Ureter (tissue), 1 donor: ENCODE results near the gene MGAT5B. TPM values are rescaled to one million over a fixed set of nuclear protein-coding genes. Genes with fewer than 3 reads are reported as not detected.

ENCODE experiments used
- DNase-seq: peaks from one replicate; pipeline ENCODE4 v3.0.0-alpha.2; 2020; ENCODE audit warnings: low spot score
- total RNA-seq: library from RNA; stranded (reverse); gene quantifications from one replicate; pipeline ENCODE4 v1.2.4, GENCODE V29; 2023
- donor health status: DM: yes; HTN: yes; CAD: no.

MGAT5B gene
- total RNA-seq, 1 donor from 2014 or later: 1.7 TPM

GRCh38 chr17:76927577-76927976, 59.4 kb downstream of the MGAT5B start:
- DNase-seq: no peak

- DNase-seq: no peak
These were observed 59.8 kb downstream of the MGAT5B start for GRCh38 chr17:76927982-76928381.

DNA sequence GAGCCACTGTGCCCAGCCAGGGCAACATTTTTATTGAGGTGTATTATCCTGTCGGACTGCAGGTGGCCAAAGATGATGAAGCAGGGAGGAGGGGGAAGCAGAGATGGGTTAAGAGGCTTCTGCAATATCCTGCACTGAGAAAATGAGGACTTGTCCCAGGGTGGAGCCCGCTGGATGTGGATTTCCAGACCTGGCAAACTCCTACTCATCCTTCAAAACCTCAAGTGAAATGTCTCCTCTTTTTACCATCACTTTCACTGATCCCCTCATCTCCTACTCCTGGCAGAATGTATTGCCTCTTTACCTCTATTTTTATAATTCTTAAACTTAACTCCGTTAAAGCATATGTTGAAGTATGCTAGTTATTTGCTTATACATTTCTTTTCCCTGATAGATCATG, 60.9 kb downstream of the MGAT5B start:
- no peak for DNase-seq

DNA sequence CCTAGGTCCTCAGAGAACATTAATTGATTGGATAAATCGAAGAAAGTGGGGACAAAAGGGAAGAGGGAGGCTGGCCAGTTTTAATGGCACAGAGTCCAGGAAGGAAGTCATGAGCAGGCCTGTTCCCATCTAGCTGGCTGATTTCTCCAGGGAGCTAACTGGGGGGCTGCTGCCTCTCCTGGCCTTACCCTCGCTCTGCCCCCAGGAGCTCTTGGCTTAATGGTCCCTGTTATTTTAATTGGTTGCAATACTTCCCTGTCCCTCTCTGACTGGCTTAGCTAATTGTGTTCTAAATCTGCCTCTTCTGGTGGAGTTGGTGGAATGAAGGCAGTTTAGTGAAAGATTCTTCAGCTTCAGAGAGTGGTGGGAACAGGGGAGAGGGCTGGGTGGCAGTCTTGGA, 61.4 kb downstream of the MGAT5B start:
- no peak for DNase-seq

GRCh38 chr17:76930107-76930506, 61.9 kb downstream of the MGAT5B start:
- DNase-seq: no peak

DNA sequence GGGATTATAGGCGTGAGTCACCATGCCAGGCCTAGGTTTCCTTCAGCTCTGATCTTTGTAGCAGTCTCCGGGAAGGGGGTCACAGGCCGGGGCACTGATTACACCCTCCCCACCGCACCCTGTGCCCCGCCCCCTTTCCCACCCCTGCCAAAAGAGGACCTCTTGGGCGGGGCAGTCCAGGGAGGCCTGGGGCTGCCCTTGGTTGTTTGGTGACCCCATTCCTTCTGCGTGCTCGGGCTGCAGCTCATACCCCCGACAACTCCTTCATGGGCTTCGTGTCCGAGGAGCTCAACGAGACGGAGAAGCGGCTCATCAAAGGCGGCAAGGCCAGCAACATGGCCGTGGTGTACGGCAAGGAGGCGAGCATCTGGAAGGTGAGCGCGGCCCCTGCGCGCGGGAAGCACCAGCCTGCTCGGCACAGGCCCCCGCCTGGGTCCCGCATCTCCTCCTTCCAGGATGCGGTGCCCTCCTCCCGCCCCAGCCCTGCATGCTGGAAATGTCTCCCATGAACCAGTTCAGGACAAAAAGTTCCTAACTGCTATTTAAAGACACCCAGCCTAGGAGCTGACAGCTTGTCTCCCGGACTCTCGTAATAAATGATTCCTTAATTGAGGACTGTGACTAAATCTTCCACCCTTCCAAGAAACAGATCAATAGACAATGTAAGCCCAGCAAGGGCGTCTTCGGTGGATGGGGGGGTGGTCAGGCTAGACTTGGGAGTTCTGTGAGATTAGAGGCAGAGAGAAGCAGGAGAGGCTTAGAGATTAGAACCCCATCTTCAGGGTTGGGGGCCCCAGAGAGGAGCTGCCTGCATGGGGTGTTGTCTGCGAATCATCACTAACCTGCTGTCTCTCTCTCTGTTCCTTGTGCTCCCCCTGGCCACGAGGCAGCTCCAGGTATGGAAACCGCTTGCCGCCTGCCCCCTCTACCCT, 64.5 kb downstream of the MGAT5B start:
- no peak for DNase-seq

DNA sequence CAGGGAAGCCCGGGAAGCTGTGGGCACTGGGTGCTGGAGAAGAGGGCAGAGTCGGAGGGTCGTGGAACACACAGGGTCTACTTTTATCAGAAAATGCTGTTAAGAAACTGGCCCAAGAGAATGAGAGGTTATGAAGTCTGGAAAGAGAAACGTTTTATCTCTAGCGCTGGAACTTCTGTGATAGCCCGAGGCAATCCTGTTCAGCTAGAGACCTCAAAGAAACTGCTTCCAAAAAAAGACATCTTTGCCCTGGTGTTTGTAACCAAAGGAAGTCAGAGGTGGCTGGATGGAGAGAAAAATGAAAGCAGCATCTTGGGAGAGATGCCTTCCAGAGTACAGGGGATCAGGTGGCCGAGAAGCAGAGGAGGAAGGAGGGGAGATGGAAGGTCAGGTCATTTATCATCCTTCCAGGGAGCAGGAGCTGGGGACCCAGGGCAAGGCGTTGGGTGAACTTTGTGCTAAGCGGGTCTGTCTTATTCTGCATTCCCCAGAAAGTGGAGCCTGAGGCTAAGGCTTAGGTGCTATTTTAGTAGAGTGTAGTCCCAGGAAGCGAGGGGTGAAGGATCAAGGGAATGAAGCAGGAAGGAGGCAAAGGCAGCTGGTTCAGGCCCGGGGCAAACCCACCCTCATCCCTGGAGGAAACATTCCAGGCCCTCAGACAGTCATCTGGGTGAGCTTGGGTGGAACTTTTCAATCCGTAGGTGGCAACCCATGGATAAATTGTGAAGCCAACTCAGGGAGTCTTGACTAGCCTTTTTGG, 66.5 kb downstream of the MGAT5B start:
- no peak for DNase-seq

GRCh38 chr17:76935331-76935730, 67.1 kb downstream of the MGAT5B start:
- DNase-seq: no peak

DNA sequence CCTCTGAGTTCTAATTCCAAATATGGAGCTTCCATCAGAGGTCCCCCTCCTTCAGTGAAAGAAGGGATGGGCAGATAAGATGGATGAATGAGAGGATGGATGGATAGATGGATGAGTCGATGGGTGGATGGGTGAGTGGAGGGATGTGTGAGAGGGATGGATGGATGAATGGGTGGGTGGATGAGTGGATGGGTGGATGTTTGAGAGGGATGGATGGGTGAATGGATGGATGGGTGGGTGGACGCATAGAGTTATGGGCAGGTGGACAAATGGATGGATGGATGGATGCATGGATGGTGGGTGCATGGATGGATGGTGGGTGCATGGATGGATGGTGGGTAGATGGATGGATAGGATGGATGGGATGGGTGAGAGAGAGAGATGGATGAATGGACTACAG, 69.0 kb downstream of the MGAT5B start:
- DNase-seq: no peak

DNA sequence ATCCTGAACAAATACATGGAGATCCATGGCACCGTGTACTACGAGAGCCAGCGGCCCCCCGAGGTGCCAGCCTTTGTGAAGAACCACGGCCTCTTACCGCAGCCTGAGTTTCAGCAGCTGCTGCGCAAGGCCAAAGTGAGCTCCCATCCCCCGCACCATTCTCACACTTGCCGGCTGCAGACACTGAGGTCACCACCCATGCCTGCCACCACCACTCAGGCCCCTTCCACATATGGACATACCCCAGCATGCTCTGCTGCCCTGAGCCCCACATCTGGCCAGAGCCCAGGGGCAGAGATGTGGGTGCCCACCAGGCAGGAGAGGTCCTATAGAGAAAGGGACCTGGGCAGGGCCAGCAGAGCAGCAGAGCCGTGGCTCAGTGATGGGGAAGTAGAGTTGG, 69.8 kb downstream of the MGAT5B start:
- no peak for DNase-seq

- DNase-seq: no peak
These were observed 72.1 kb downstream of the MGAT5B start for GRCh38 chr17:76940295-76940694.

DNA sequence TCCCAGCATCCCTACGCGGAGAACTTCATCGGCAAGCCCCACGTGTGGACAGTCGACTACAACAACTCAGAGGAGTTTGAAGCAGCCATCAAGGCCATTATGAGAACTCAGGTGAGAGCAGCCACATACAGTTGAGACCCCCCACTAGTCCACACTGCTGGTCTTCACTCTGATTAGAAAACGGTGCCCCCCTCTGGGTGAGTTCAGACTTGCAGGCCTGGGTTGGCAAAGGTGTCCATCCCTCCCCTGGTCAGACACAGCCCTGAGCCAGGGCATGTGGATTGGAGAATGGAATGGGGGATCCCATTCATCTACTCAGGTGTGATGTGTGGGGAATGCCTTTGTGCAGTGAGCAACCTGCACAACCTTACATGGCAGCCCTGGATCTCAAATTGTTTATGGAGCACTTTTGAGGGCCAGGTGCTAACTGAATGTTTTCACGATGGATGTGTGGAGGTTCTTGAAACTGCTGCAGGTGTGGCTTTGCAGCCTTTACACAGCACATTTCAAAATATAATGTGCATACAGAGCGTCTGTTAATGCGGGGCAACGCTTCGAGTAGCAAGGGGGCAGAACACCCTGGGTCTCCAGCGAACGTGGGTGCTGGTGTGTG, 72.6 kb downstream of the MGAT5B start:
- DNase-seq: no peak

DNA sequence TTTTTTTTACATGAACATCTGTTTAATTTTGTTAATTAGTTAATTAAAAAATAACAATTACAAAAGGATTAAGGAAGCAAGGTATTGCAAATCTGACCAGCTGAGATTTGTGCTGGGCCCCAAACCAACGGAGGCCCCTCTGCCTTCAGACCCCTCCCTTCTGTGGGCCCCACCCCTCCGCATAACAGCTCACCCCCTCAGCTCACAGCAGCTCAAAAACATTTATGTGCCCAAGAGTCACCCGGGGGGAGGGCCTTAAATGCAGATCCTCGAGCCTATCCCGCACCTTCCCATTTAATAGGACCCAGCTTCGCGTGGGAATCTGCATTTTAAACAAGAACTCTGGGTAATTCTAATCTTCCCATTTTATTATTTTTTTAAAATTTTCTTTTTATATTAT, 75.0 kb downstream of the MGAT5B start:
- DNase-seq: no peak

- no peak for DNase-seq
These were observed 75.6 kb downstream of the MGAT5B start for GRCh38 chr17:76943781-76944213.

DNA sequence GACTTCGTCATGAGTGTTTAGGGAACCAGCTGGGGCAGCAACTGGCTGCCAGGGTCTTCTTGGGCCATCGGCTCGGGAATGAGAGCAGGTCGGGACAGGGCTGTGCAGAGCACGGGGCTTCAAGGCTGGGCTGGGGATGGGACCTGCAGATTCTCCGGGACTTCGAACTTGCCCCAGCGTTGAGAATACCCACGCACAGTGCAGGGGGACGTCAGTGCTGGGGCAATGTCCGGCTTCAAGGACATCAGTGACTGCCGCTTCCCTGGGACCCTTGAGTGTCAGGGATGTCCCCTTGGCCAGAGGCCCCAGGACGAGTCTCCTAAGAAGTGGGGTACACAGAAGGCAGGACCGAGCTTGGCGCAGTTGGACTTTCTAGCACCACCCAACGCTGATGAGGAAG, 76.3 kb downstream of the MGAT5B start:
- no peak for DNase-seq

GRCh38 chr17:76946111-76946771, 78.0 kb downstream of the MGAT5B start:
- DNase-seq: no peak

- no peak for DNase-seq
These were observed 78.5 kb downstream of the MGAT5B start for GRCh38 chr17:76946772-76947135.

GRCh38 chr17:76947309-76947708, 79.1 kb downstream of the MGAT5B start:
- DNase-seq: no peak

- DNase-seq: no peak
These were observed 79.6 kb downstream of the MGAT5B start for GRCh38 chr17:76947771-76948170.

DNA sequence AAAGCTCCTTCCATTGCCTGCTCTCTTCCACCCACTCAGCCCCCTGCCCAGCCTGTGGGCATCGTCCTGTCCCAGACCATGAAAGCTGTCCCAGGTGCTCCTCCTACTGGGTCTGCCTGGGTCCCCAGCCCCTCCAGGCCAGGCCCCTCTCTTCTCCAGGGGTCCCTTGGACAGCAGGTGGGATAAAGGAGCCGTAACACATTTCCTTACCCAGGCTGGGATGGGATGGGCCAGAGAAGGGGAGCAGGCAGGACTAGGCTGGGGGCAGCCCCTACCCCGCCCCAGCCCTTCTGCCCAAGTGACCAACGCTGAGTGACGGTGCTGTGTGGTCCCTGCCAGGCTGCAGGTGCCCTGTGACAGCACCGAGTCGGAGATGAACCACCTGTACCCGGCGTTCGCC, 80.1 kb downstream of the MGAT5B start:
- no peak for DNase-seq

DNA sequence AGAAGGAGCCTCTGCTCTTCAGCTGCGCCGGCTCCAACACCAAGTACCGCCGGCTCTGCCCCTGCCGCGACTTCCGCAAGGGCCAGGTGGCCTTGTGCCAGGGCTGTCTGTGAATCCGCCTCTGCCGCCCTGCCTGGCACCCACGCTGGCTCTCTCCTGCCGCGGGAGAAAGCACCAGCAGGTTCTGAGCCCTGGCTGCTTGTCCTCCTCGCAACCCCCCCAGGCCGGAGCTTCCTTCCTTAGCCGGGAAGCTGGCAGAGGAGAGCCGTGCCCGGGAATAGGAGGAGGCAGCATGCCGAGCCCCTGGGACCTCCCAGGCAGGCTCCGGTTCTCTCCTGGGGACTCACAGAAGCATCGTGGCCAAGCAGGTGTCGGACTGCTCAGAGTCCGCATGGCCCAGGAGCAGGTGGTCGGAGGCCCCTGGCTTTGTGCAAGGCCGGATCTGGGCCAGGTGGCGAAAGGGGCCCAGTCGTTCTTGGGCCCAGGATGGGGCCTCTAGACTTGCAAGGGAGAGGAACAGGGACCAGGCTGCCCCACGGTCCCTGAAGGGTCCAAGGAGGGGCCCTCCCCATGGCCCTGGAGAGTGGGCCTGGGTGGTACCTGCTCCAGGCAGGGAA, 80.6 kb downstream of the MGAT5B start:
- no peak for DNase-seq
